Measurements from ENCODE around the gene WDR83.
"Not testable (repeated sequence)": the region's sequence is repeated elsewhere in the genome, so short reads cannot be mapped to it uniquely, and the experiment has no call there.

Gene WDR83

GRCh38 chr19:12656899-12657571 lies 9.6 kb upstream of the WDR83 start:
- no peak for DNase-seq

- no peak for DNase-seq
Measured at GRCh38 chr19:12657966-12658365, 8.6 kb upstream of the WDR83 start.

- DNase-seq: no peak
Measured at GRCh38 chr19:12660980-12661379, 5.6 kb upstream of the WDR83 start.

GRCh38 chr19:12664406-12665280 lies 2.0 kb upstream of the WDR83 start:
- no peak for DNase-seq

- peak; percentile 46 for DNase-seq
Measured at GRCh38 chr19:12665281-12665573, 1.4 kb upstream of the WDR83 start.

- DNase-seq: no peak
Measured at GRCh38 chr19:12665671-12666264, 839 bp upstream of the WDR83 start.

GRCh38 chr19:12667731-12668302 lies 1.2 kb downstream of the WDR83 start:
- no peak for DNase-seq

- no peak for DNase-seq
Measured at GRCh38 chr19:12668346-12668745, 1.7 kb downstream of the WDR83 start.

- no peak for DNase-seq
Measured at GRCh38 chr19:12668932-12669269, 2.3 kb downstream of the WDR83 start.

GRCh38 chr19:12669270-12670158 lies 2.9 kb downstream of the WDR83 start:
- DNase-seq: peak; percentile 62

- DNase-seq: no peak
Measured at GRCh38 chr19:12670159-12670928, 3.7 kb downstream of the WDR83 start.

GRCh38 chr19:12672744-12673143 lies 6.1 kb downstream of the WDR83 start:
- DNase-seq: no peak

GRCh38 chr19:12675399-12675798 lies 8.8 kb downstream of the WDR83 start:
- no peak for DNase-seq

- no peak for DNase-seq
Measured at GRCh38 chr19:12675940-12676339, 9.3 kb downstream of the WDR83 start.

- DNase-seq: peak; percentile 68
Measured at GRCh38 chr19:12676384-12676792, 9.8 kb downstream of the WDR83 start.

- DNase-seq: no peak
Measured at GRCh38 chr19:12676928-12677327, 10.3 kb downstream of the WDR83 start.

- not testable (repeated sequence) for DNase-seq
Measured at GRCh38 chr19:12678039-12678438, 11.4 kb downstream of the WDR83 start.

GRCh38 chr19:12680034-12680433 lies 13.4 kb downstream of the WDR83 start:
- DNase-seq: no peak

GRCh38 chr19:12681074-12681987 lies 14.7 kb downstream of the WDR83 start, which contains the start of gene DHPS:
DHPS (minus strand) TSS chr19:12681880; CDS start chr19:12681766, 114 bp downstream.
- peak; percentile 93 for DNase-seq

GRCh38 chr19:12685831-12686230 lies 19.2 kb downstream of the WDR83 start:
- no peak for DNase-seq

Data from GDM1 (cell line).